ENCODE measurements around the gene HSPB9.

The HSPB9 gene, protein sequence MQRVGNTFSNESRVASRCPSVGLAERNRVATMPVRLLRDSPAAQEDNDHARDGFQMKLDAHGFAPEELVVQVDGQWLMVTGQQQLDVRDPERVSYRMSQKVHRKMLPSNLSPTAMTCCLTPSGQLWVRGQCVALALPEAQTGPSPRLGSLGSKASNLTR

GRCh38 chr17:42122371-42123303 is at the start of gene HSPB9:
Gene HSPB9, plus strand, starts transcription at chr17:42122804. Its CDS starts 47 bp downstream, at chr17:42122851.
- in situ Hi-C loops (cut with MboI; ENCODE audit: low sequenced_read_pairs) = no loop called here
- H3K4me1 ChIP-seq = peaks cover 3% of the 10 kb centered on the region
- no peaks in the 10 kb centered on the region for H3K9me3 ChIP-seq
- H3K4me3 ChIP-seq = no peak within 1 kb of the TSS
- H3K36me3 ChIP-seq (replicated peaks) = peaks cover 43% of the 10 kb centered on the region
- DNase-seq (ENCODE audit: low spot score in 2 of 2) = no peak
- H3K27me3 ChIP-seq (ENCODE audit: low read depth) = no peaks in the 10 kb centered on the region

- Histone ChIP-seq H3K4me1 (peaks cover 4% of the 10 kb centered on the region; the same call in 1 of the 2 replicates), H3K36me3 (replicated peaks) (no peaks in the 10 kb centered on the region), H3K9me3 (no peaks in the 10 kb centered on the region), H3K4me3 (no peak overlapping the region), H3K27me3 (ENCODE audit: low read depth) (no peaks in the 10 kb centered on the region)
- no peak for DNase-seq (ENCODE audit: low spot score in 2 of 2)
- in situ Hi-C loops (cut with MboI; ENCODE audit: low sequenced_read_pairs) = no loop called here
These were observed 46.8 kb upstream of the HSPB9 start for GRCh38 chr17:42075789-42076188.

DNA sequence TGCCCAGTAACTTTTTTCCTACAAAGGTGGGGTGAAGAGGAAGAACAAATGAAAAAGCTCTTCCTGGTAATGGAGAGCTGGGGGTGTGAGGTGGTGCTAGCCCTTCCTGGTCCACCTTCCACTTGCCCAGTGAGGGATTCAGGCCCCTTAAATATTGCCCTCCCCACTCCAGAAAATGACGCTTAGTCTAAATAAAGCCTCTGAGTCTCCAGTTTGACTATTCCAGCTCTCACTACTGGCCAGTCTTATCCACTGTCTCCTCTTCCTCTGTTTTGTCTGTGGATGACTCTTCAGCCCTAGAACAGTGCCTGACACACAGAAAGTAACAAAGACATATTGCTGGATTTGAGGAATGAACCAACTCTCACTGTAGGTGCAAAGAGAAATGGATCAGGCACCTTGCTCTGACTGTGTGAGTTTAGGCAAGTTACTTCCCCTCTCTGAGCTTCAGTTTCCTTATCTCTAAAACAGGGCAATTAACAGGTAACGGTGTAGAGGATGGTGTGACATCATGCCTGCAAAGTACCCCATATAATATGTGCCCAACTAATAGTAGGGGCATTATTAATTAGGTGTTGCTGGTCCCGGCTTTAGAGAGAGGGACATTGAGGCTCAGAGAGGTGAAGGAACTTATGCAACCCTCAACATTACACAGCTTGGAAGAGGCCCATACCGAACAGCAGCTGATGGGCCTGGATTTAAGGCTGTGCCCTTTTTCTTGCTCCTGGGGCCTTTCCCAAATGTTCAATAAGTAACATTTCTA is 45.6 kb upstream of the HSPB9 start:
- H3K9me3 ChIP-seq = no peaks in the 10 kb centered on the region
- H3K36me3 ChIP-seq (replicated peaks) = no peaks in the 10 kb centered on the region
- in situ Hi-C loops (cut with MboI; ENCODE audit: low sequenced_read_pairs) = no loop called here
- no peak overlapping the region for H3K4me3 ChIP-seq
- no peaks in the 10 kb centered on the region for H3K27me3 ChIP-seq (ENCODE audit: low read depth)
- DNase-seq (ENCODE audit: low spot score in 2 of 2) = no peak
- H3K4me1 ChIP-seq = peaks cover 1% of the 10 kb centered on the region; the same call in 1 of the 2 replicates

DNA sequence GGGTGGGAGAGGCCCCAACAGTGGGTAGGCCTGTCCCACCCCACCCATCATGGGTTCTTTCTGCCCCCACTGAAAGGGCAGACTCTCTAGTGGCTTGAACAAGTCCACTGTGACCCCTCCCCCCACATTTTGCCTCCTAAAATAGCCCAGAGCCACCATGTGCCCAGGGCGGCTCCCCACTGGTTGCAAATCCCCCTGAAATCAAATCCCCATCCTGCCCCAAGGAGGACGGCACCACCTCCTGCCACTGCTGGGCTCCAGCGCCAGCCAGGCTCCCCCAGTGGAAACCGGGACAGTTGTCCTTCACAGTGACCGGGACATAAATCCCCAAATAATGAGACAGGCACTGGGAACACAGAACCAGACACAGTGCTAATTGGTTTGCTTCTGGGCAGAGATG is 44.8 kb upstream of the HSPB9 start:
- Histone ChIP-seq H3K4me3 (no peak overlapping the region), H3K36me3 (replicated peaks) (no peaks in the 10 kb centered on the region), H3K9me3 (no peaks in the 10 kb centered on the region), H3K27me3 (ENCODE audit: low read depth) (no peaks in the 10 kb centered on the region), H3K4me1 (no peaks in the 10 kb centered on the region)
- in situ Hi-C loops (cut with MboI; ENCODE audit: low sequenced_read_pairs) = no loop called here
- no peak for DNase-seq (ENCODE audit: low spot score in 2 of 2)

DNA sequence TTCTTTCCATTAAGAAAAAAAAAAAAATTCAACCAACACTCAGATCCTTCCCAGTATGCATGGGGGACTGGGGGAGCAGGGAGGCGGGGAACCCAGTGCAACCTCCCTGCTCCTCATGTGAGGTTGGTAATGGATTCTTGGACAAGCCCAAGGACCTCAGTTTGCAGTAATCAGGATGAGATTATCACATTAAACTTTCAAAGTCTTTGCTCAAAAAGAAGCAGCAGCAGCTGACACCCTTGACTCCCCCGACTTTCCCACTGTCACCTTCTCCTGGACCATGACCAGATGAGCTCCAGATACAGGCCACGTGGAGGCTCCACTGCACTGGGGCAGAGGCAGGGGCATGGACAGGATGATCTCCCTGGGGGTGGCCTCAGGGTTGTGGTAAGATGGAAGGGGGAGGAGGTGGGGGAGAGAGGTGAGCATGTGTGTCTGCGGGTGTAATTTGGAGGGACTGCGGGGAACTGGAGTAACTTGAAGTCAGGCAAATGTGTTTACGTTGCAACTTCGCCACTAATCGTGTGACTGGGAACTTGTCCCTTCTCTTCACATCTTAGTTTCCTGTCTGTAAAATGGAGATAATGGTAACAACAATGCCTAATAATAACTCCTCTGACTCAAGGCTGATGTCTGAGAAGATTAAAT is 44.1 kb upstream of the HSPB9 start:
- Histone ChIP-seq H3K9me3 (no peaks in the 10 kb centered on the region), H3K4me3 (no peak overlapping the region), H3K4me1 (no peaks in the 10 kb centered on the region), H3K27me3 (ENCODE audit: low read depth) (no peaks in the 10 kb centered on the region), H3K36me3 (replicated peaks) (no peaks in the 10 kb centered on the region)
- DNase-seq (ENCODE audit: low spot score in 2 of 2) = no peak
- in situ Hi-C loops (cut with MboI; ENCODE audit: low sequenced_read_pairs) = no loop called here

DNA sequence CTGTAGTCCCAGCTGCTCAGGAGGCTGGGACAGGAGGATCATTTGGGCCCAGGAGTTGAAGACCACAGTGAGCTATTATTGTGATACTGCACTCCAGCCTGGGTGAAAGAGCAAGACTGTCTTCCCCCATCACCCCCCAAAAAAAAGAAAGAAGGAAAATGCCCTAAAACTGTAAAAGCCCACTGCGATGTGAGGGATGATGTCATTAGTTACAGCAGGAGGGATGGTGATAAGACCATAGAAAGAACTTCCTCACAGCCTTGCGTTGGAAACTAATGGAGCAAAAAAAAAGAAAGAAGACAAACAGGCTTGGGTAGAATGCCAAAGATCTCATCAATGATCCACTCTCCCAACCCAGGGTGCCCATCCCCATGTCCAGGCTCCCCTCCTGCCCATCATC is 43.1 kb upstream of the HSPB9 start:
- in situ Hi-C loops (cut with MboI; ENCODE audit: low sequenced_read_pairs) = no loop called here
- no peaks in the 10 kb centered on the region for H3K4me1 ChIP-seq
- H3K36me3 ChIP-seq (replicated peaks) = no peaks in the 10 kb centered on the region

DNA sequence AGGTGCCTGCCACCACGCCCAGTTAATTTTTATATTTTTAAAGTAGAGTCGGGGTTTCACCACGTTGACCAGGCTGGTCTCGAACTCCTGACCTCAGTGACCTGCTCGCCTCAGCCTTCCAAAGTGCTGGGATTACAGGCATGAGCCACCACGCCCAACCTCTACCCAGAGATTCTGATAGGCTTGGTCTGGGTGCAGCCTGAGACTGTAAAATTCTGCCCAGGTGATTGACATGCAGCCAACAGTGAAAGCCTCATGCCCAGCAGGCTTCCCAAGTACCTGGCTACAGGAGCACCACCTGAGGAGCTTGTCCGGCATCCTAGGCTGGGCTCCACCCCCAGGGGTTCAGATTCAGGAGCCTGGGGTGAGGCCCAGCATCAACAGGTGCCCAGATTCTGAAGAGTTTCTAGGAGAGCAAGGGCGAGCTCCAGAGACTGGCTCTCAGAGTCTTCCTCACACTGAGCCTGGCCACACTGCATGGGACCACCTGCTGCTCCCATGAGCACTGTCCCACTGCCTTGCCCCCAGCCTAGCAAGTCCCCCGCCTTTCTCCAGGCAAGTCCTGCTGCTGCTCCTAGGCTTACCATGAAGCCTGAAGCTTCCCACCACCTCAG is 41.0 kb upstream of the HSPB9 start:
- no peaks in the 10 kb centered on the region for H3K27me3 ChIP-seq (ENCODE audit: low read depth)
- DNase-seq (ENCODE audit: low spot score in 2 of 2) = peak in 1 of 2 experiments; percentile 0
- H3K4me1 ChIP-seq = no peaks in the 10 kb centered on the region
- no peaks in the 10 kb centered on the region for H3K36me3 ChIP-seq (replicated peaks)
- H3K4me3 ChIP-seq = no peak overlapping the region
- no peaks in the 10 kb centered on the region for H3K9me3 ChIP-seq
- in situ Hi-C loops (cut with MboI; ENCODE audit: low sequenced_read_pairs) = no loop called here

More for the DNA sequence above, 43.1 kb upstream of the HSPB9 start:
- Histone ChIP-seq H3K27me3 (ENCODE audit: low read depth) (no peaks in the 10 kb centered on the region), H3K4me3 (no peak overlapping the region), H3K9me3 (no peaks in the 10 kb centered on the region)
- DNase-seq (ENCODE audit: low spot score in 2 of 2) = no peak

DNA sequence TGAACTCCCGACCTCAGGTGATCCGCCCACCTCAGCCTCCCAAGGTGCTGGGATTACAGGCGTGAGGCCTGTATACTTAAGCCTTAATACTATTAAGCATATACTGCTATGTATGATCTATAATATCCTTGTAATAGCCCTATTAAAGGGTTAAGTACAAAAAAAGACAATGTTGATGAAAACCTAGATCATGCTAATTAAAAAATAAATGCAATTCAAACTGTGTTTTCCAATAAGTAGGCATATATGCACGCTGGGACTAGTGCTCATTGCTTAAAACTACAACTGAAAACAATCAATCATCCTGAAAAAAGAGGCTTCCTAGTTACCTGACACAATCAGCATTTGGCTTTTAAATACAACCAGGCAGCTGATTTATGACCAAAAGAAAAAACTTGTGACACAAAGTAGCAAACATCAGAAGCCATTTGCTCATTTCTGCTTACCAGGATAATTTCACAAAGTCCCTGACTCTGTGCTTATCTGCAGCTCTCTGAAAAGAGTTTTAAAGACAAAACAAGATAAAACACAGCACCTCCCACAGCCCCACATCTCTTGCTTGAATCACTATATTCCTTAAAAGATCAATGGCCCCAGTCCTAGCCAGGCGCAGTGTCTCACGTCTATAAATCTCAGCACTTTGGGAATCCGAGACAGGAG is 35.4 kb upstream of the HSPB9 start:
- in situ Hi-C loops (cut with MboI; ENCODE audit: low sequenced_read_pairs) = no loop called here
- no peak for DNase-seq (ENCODE audit: low spot score in 2 of 2)
- H3K27me3 ChIP-seq (ENCODE audit: low read depth) = peaks cover 8% of the 10 kb centered on the region
- H3K4me3 ChIP-seq = no peak overlapping the region
- no peaks in the 10 kb centered on the region for H3K4me1 ChIP-seq
- no peaks in the 10 kb centered on the region for H3K36me3 ChIP-seq (replicated peaks)
- no peaks in the 10 kb centered on the region for H3K9me3 ChIP-seq

- in situ Hi-C loops (cut with MboI; ENCODE audit: low sequenced_read_pairs) = no loop called here
- Histone ChIP-seq H3K4me1 (no peaks in the 10 kb centered on the region), H3K9me3 (no peaks in the 10 kb centered on the region), H3K27me3 (ENCODE audit: low read depth) (peaks cover 8% of the 10 kb centered on the region), H3K4me3 (no peak overlapping the region), H3K36me3 (replicated peaks) (no peaks in the 10 kb centered on the region)
- DNase-seq (ENCODE audit: low spot score in 2 of 2) = no peak
These were observed 34.6 kb upstream of the HSPB9 start for GRCh38 chr17:42087736-42088705.

GRCh38 chr17:42088736-42089135 is 33.9 kb upstream of the HSPB9 start:
- peaks cover 8% of the 10 kb centered on the region for H3K27me3 ChIP-seq (ENCODE audit: low read depth)
- H3K4me1 ChIP-seq = no peaks in the 10 kb centered on the region
- DNase-seq (ENCODE audit: low spot score in 2 of 2) = no peak
- in situ Hi-C loops (cut with MboI; ENCODE audit: low sequenced_read_pairs) = no loop called here
- H3K36me3 ChIP-seq (replicated peaks) = no peaks in the 10 kb centered on the region
- H3K9me3 ChIP-seq = no peaks in the 10 kb centered on the region
- H3K4me3 ChIP-seq = no peak overlapping the region

- no peaks in the 10 kb centered on the region for H3K9me3 ChIP-seq
- H3K4me3 ChIP-seq = no peak overlapping the region
- H3K4me1 ChIP-seq = no peaks in the 10 kb centered on the region
- no peak for DNase-seq (ENCODE audit: low spot score in 2 of 2)
- peaks cover 8% of the 10 kb centered on the region for H3K27me3 ChIP-seq (ENCODE audit: low read depth)
- H3K36me3 ChIP-seq (replicated peaks) = no peaks in the 10 kb centered on the region
- in situ Hi-C loops (cut with MboI; ENCODE audit: low sequenced_read_pairs) = no loop called here
These were observed 31.4 kb upstream of the HSPB9 start for GRCh38 chr17:42090964-42091790.
